ENCODE results near the gene FBXO4.

Gene FBXO4

DNA sequence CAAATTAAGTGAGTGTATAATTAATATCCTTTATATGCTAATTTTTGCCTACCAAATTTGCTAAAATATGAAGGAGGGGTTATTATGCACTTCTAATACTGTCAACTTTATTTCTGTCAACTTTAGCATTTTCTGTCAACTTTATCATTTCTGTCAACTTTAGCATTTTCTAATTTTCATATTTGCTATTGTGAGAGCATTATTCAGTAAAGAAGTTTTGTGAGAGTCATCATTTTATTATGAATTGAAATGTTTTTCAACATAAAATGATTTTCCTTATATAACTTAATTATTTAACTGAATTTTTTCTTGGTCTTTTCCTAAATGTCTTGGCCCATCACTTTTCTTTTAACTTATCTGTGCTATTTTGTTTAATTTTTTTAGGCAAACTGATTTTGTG, 58.2 kb downstream of the FBXO4 start:
- H3K9me3 ChIP-seq, result no peaks in the 10 kb centered on the region
- intact Hi-C loops (cut with DNase I; ENCODE audit: low total_unique reads), result no loop called here
- DNase-seq, result no peak
- H3K36me3 ChIP-seq, result no peaks in the 10 kb centered on the region
- no peaks in the 10 kb centered on the region for H3K4me1 ChIP-seq
- TF ChIP-seq, protein P1, sequence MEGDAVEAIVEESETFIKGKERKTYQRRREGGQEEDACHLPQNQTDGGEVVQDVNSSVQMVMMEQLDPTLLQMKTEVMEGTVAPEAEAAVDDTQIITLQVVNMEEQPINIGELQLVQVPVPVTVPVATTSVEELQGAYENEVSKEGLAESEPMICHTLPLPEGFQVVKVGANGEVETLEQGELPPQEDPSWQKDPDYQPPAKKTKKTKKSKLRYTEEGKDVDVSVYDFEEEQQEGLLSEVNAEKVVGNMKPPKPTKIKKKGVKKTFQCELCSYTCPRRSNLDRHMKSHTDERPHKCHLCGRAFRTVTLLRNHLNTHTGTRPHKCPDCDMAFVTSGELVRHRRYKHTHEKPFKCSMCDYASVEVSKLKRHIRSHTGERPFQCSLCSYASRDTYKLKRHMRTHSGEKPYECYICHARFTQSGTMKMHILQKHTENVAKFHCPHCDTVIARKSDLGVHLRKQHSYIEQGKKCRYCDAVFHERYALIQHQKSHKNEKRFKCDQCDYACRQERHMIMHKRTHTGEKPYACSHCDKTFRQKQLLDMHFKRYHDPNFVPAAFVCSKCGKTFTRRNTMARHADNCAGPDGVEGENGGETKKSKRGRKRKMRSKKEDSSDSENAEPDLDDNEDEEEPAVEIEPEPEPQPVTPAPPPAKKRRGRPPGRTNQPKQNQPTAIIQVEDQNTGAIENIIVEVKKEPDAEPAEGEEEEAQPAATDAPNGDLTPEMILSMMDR (IDR thresholded peaks at IDR 0.05), result no peak
- H3K27me3 ChIP-seq, result no peaks in the 10 kb centered on the region
- H3K4me3 ChIP-seq, result no peak overlapping the region
- H3K27ac ChIP-seq, result no peak overlapping the region

DNA sequence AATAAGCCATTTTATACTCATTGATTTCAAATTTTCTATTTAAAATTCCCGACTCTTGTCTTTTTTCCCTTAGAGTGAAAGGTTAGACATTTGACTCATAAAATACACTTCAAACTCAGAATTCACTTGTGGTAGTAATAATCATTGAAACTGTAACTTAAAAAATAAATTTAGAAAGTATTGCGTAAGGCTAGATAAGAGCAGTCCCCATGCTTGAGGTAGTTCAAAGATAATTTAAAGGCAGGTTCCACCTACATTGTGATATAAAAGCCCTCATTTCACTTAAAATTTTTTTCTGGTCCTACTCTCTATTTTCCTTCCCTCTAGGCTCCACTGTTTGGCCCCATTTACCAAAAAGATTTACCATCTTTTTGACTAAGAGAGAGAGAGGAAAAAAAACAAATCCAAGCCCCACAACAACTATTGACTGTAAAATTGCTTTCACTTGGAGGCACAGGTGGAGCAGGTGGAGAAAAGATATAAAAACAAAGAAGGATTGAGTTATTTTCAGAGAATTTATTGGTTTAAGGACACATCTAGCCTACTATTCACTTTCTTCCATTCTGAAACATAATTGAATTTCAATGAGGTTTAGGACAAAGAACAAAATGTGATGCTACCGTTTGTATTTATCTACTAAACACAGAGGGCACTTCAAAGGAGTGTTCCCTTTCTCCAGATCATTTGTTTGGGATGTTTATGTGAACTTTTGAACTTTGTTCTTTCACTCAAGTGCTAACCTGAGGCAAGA, 61.0 kb downstream of the FBXO4 start:
- Histone ChIP-seq H3K9me3 (no peaks in the 10 kb centered on the region), H3K4me1 (no peaks in the 10 kb centered on the region), H3K4me3 (no peak overlapping the region), H3K36me3 (no peaks in the 10 kb centered on the region), H3K27ac (no peak overlapping the region), H3K27me3 (no peaks in the 10 kb centered on the region)
- TF ChIP-seq, protein P1 (IDR thresholded peaks at IDR 0.05), result no peak
- intact Hi-C loops (cut with DNase I; ENCODE audit: low total_unique reads), result no loop called here
- DNase-seq, result no peak

All from tibial artery (tissue), 4 donors.